Head of caudate nucleus (tissue), 42 donors: ENCODE data around the gene SPTLC1.
"Not testable (repeated sequence)": the region's sequence is repeated elsewhere in the genome, so short reads cannot be mapped to it uniquely, and the experiment has no call there.

Source experiments
- DNase-seq, 42 donors: peaks; one replicate each; pipeline versions ENCODE4 v3.0.0 to v3.0.0-alpha.2; 2020 to 2021; ENCODE audit warnings: mixed read lengths in 7 of 42
- intact Hi-C: fragments of 100-400 bp; cut with DNase I; formaldehyde crosslinking; loops from one replicate; pipeline ENCODE4 v1.15.0; 2022

SPTLC1 gene

GRCh38 chr9:92142329-92142728, 27.1 kb upstream of the SPTLC1 start:
- intact Hi-C loops, result no loop called here
- DNase-seq, result peak in 1 of 42 donors; percentile 32

DNA sequence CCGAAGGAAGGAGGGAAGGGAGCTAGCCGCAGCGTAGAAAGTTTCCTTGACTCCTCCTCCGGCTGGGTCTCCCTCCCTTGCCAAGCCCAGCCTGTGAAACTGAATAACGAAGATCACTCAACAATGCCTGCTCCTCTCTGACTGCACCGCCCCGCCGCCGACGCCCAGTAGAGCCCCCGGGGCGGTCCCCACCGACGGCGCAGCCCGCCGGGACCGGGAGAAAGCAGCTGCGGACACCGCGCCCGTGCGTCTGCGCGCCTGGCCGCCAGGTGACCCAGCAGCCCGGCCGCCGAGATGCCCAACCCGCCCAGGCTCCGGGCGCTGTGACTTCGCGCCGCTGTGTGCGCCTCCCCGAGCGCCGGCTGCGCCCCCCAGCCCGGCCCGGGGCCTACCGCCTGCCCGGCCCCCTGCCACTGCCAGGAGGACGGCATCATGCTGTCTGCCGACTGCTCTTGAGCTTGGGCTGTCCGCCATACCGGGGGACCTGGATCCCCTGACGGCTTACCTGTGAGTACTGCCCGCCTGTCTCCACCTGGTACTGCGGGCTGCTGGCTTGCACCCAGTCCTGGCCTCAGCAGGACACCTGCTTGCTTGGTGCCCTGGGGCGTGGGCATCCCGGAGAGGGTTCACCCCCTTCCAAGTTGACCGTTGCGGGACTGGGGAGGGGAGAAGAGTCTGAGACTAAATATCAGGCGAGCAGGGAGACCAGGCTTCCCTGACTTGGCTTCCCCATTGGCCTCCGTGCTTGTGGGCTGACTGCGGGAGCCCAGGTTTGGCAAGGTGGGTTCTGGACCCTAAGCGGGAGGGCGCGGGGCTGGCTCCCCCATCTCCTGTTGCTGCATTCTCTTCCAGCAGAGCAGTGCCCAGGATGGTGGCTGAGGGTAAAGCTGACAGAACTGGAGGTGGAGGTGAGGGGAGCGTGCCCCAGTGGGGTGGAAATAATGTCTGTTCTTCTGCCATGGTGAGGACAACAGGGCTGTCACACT, 26.2 kb upstream of the SPTLC1 start:
- intact Hi-C loops, result no loop called here
- peak in 1 of 42 donors; percentile 39 for DNase-seq

GRCh38 chr9:92140754-92141143, 25.5 kb upstream of the SPTLC1 start:
- intact Hi-C loops, result no loop called here
- DNase-seq, result peak in 1 of 42 donors; percentile 39

GRCh38 chr9:92140074-92140753, 25.0 kb upstream of the SPTLC1 start:
- intact Hi-C loops, result no loop called here
- DNase-seq, result peak; percentile 47 to 86 (median 70)

DNA sequence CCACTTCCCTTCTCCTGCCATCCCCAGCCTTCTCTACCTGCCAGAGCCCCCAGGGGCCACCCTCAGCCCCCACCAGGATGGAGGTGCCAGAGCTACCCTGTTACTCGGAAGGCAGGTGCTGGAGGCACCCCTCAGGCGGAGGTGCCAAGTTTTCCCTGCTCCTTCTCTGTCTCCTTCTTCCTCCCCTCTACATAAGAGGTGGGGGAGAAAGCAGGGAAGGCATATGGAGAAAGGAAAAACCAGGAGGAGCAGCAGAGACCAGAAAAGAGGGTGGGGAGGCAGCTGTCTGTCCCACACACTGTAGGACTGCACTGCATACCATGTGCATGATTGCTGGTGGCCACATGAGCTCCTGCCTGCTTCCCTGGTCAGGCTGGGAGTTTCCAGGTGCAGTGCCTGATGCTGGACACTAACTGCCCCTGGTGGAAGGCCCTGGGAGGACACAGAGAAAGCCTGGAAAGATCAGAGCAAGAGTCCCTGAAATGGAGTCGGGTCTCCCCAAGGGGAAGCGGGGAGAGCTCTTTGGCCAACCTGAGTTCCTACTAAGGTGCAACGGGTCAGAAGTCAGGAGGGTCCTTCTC, 23.8 kb upstream of the SPTLC1 start:
- peak in 1 of 42 donors; percentile 30 for DNase-seq
- intact Hi-C loops, result loop anchor here (5.0 to 10.0 kb wide), 3 partner anchors 106 to 493 kb away; no protein-coding TSS in a partner anchor

- intact Hi-C loops, result loop anchor here (5.0 to 10.0 kb wide), 3 partner anchors 106 to 494 kb away; no protein-coding TSS in a partner anchor
These were observed 23.1 kb upstream of the SPTLC1 start for GRCh38 chr9:92138157-92138959.

DNA sequence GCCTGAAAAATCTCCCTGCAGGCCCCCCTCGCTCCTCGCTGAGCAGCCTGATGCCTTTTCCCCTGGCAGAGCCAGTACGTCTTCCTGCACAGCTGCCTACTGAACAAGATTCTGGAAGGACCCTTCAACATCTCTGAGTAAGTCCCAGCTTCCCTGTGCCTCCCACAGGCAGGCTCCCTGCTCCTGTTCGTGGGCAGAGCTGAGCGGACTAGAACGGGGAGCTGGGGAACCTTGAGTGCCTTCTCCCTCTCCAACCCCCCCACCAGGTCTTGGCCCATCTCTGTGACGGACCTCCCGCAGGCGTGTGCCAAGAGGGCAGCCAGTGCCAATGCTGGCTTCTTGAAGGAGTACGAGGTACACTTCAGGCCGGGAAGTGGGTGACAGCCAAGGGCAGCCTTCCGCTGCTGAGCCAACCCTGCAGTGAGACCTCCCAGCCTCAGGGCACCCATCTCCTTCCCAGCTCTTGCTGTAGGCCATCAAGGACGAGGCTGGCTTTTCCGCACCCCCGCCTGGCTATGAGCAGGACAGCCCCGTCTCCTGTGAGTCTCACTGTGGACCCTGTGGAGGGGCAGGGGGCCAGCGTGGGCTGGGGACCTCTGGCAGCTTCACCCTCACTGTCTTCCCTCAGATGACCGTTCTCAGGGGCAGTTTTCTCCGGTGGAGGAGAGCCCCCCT, 21.1 kb upstream of the SPTLC1 start:
- intact Hi-C loops, result loop anchor here (5.0 to 10.0 kb wide), 3 partner anchors 108 to 496 kb away; no protein-coding TSS in a partner anchor

More at GRCh38 chr9:92138157-92138959, 23.1 kb upstream of the SPTLC1 start:
- peak; percentile 35 to 90 (median 76) for DNase-seq

DNA sequence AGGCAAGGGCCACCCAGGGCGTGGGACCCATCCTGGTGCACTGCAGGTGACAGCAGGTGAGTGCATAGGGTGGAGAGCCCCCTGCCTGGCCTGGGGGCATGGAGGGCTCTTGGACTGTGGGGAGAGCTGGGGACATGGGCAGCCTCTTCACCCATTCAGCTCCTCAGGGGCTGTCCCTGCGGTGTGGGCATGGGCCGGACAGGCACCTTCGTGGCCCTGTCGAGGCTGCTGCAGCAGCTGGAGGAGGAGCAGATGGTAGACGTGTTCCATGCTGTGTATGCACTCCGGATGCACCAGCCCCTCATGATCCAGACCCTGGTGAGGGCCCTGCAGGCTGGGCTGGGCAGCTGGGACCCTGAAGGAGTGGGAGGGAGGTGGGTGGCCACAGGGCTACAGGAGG, 20.4 kb upstream of the SPTLC1 start:
- DNase-seq, result no peak
- intact Hi-C loops, result loop anchor here (5.0 to 10.0 kb wide), 3 partner anchors 109 to 497 kb away; no protein-coding TSS in a partner anchor

More for the DNA sequence above, 21.1 kb upstream of the SPTLC1 start:
- peak in 3 of 42 donors; percentile 25 to 51 (median 41) for DNase-seq

DNA sequence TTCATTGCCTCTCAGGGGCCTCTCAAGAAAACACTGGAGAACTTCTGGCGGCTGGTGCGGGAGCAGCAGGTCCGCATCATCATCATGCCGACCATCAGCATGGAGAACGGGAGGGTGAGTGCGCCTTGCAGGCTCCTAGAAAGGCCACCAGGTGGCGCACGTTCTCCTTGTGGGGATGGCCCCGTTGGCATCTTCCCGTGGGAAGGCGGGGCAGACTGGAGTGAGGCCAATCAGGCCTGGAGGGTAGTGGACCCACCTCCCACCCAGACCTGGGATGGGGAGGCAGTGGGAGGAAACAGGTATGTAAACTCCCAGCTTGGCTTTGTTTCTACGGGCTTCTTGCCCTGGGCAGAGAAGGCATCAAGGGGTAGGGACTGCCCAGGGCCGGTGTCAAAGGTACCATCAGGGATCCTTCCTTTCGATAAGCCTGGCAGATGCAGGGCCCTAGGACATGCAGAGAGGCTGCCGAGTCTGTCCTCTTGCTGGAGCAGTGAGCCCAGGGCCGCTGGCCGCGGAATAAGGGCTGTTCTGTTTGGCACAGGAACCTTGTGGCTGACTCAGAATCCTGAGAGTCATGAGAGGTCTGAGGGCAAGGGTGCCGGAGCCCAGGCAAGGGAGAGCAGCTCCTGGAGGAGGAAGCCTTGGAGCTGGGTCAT, 18.9 kb upstream of the SPTLC1 start:
- intact Hi-C loops, result loop anchor here (10.0 kb wide), 2 partner anchors 111 to 171 kb away; no protein-coding TSS in a partner anchor
- peak; percentile 68 to 93 (median 85) for DNase-seq

DNA sequence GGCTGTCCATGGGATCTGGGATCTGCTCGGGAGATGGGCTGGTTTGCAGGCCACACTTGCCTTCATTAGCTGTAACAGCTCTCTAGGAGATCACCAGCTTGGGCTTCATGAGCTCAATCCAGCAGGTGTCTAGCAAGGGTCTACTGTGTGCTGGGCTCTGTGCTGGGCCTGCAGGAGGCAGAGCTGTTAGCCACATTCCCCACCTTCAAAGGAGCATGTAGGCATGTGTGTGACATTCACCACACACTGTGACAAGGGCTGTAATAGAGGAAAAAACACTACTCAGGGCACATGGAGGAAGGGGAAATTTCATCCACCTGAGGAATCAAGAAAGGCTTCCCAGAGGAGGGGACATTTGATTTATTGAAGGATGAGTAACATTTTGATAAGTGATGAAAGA, 17.7 kb upstream of the SPTLC1 start:
- not testable (repeated sequence) for DNase-seq
- intact Hi-C loops, result loop anchor here (10.0 kb wide), 2 partner anchors 112 to 172 kb away; no protein-coding TSS in a partner anchor

- no peak for DNase-seq
- intact Hi-C loops, result loop anchor here (10.0 kb wide), 2 partner anchors 112 to 172 kb away; no protein-coding TSS in a partner anchor
These were observed 17.3 kb upstream of the SPTLC1 start for GRCh38 chr9:92132501-92132900.

GRCh38 chr9:92122800-92123199, 7.6 kb upstream of the SPTLC1 start:
- no peak for DNase-seq
- intact Hi-C loops, result no loop called here

DNA sequence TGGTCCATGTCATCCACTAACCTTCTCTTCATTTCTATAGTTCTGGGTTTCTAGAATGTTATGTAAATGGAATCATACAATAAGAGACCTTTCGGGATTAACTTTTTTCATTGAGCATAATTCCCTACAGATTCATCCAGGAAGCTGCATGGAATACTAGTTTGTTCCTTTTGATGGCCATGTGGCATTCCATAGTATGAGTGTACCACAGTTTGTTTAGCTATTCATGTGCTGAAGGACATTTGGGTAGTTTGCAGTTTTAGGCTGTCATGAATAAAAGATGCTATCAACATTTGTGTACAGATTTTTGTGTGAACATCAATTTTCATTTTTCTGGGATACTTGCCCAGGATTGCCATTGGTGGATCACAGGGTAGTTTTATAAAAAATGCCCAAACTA, 6.8 kb upstream of the SPTLC1 start:
- DNase-seq, result no peak
- intact Hi-C loops, result no loop called here

DNA sequence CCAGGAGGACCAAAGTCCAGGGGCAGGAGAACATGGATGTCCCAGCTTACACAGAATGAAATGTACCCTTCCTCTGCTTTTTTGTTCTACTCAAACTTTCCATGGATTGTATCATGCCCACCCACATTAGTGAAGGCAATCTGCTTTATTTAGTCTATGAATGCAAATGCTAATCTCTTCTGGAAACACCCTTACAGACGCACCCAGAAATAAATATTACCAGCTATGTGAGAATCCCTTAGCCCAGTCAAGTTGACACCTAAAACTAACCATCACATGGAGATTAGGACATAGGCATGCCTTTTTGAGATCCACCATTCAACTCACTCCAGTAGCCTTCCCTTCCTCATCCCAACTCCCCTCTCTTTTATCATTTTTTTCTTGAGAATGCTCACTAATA, 6.1 kb upstream of the SPTLC1 start:
- no peak for DNase-seq
- intact Hi-C loops, result no loop called here

GRCh38 chr9:92120138-92120537, 4.9 kb upstream of the SPTLC1 start:
- intact Hi-C loops, result no loop called here
- DNase-seq, result no peak

DNA sequence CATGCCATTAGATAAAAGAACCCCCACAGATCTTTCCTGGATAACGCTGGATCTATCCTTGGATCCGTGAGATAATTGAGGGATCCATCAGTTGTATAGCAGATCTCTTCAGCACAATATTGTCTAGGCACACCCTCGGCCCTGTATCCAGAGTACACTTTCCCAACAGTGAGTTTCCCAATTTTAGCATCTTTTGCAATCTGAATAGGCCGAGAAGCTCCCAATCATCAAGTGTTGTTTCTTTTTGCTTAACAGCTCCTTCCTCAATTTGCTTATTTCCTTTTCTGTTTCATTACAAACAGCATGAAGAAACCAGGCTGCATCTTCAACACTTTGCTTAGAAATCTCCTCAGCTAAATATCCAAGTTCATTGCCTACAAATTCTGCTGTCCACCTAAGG, 4.4 kb upstream of the SPTLC1 start:
- intact Hi-C loops, result no loop called here
- no peak for DNase-seq

DNA sequence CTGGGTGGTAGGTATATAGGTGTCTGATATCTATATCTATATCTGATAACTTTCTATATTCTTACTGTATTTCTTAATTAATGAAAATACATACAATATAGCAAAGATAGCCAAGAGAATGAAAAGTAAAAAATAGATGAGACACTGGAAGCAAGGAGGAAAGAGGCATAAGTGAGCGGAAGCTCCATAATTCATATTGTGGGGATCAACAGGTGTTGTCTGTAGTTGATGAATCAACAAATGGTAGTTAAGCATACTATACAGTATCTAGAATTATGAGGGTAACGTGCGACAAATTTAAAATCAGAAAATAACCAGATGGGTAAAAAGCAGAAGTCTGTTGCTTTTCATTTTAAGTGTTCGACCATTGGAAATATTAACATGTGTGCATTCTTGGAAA, 7.1 kb downstream of the SPTLC1 start:
- no peak for DNase-seq
- intact Hi-C loops, result no loop called here
